DND-41 (cell line): ENCODE measurements around the gene NKAIN2.

Source experiments
- ATAC-seq: fragments of 200-7000 bp; cut with Tn5 transposase; 3 replicates; pipeline ENCODE4 v1.9.1; 2021; ENCODE audit warnings: low read depth; ENCODE audit not compliant: insufficient read depth
- DNase-seq: peaks from one replicate; pipeline ENCODE4 v3.0.0-alpha.2; 2020
- H2AFZ ChIP-seq: 2 replicates; pipeline ENCODE4 v1.6.0; 2012; ENCODE audit warnings: low read depth, low read length
- H3K27ac ChIP-seq: 2 replicates; pipeline ENCODE4 v1.5.1; 2012; ENCODE audit warnings: low read length, inconsistent platforms
- H3K27me3 ChIP-seq: fragments of 200-600 bp; sonication (generic); 2 replicates; pipeline ENCODE4 v1.6.0; 2012; ENCODE audit warnings: low read length, mild to moderate bottlenecking, inconsistent platforms; ENCODE audit not compliant: insufficient read depth, poor library complexity
- H3K36me3 ChIP-seq: 2 replicates; pipeline ENCODE4 v1.5.1; 2012; ENCODE audit warnings: low read length, inconsistent platforms; ENCODE audit not compliant: insufficient read depth
- H3K4me1 ChIP-seq: 2 replicates; pipeline ENCODE4 v1.5.1; 2012; ENCODE audit warnings: mild to moderate bottlenecking, low read length; ENCODE audit not compliant: insufficient read depth
- H3K4me2 ChIP-seq: 2 replicates; pipeline ENCODE4 v1.6.0; 2012; ENCODE audit warnings: mild to moderate bottlenecking, moderate library complexity, low read length, inconsistent platforms; ENCODE audit not compliant: insufficient read depth
- H3K4me3 ChIP-seq, 2 experiments: fragments of 200-600 bp in 1 of 2; shearing (Covaris generic) in 1 of 2; 2 replicates each; pipeline ENCODE4 v1.5.1; 2012 to 2016; ENCODE audit warnings: inconsistent platforms in 2 of 2, low read length in 2 of 2, mild to moderate bottlenecking in 2 of 2, low read depth in 1 of 2, moderate library complexity in 1 of 2
- H3K79me2 ChIP-seq: 2 replicates; pipeline ENCODE4 v1.6.0; 2012; ENCODE audit warnings: low read length, inconsistent platforms; ENCODE audit not compliant: insufficient read depth
- H3K9ac ChIP-seq: 2 replicates; pipeline ENCODE4 v1.6.0; 2012; ENCODE audit warnings: low read depth, mild to moderate bottlenecking, inconsistent platforms, low read length, moderate library complexity
- H3K9me3 ChIP-seq: 2 replicates; pipeline ENCODE4 v1.5.1; 2012; ENCODE audit warnings: low read length, moderate library complexity, mild to moderate bottlenecking, inconsistent platforms; ENCODE audit not compliant: insufficient read depth, severe bottlenecking
- H4K20me1 ChIP-seq: 2 replicates; pipeline ENCODE4 v1.6.0; 2012; ENCODE audit warnings: low read length; ENCODE audit not compliant: insufficient read depth
- EZH2 ChIP-seq: IDR thresholded peaks from 3 replicates; pipeline ENCODE4 v1.6.1; 2012; ENCODE audit warnings: borderline replicate concordance, low read depth, mild to moderate bottlenecking, moderate library complexity, low read length, inconsistent platforms; ENCODE audit not compliant: severe bottlenecking
- TF ChIP-seq, protein P1 (sequence below): IDR thresholded peaks from 2 replicates; pipeline ENCODE4 v1.5.1; 2012; ENCODE audit warnings: borderline replicate concordance, low read length, moderate library complexity, mild to moderate bottlenecking; ENCODE audit not compliant: poor library complexity, severe bottlenecking; ENCODE audit errors: extremely low read depth

The NKAIN2 gene

DNA sequence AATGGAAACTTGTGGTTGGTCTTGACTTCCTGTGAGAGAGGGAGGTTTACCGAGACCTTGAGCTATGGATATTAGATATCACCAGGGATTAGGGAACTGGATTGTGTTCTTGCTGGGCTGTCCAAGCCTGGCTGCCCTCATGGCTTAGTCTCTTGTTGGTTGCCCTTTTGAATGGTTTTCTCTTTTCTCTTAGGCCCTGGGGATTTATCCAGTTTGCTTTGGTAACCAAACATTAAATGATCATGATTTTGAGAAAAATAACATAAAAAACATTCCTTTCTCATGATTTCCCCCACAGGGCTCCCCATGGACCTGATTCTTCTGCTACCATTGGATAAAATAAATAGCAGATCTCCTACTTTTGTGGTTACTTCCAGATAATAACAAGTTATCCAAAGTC, 852.2 kb downstream of the NKAIN2 start:
- Histone ChIP-seq H2AFZ (no peak overlapping the region), H3K27me3 (no peaks in the 10 kb centered on the region), H3K36me3 (no peaks in the 10 kb centered on the region), H3K4me1 (no peaks in the 10 kb centered on the region), H3K9ac (no peak overlapping the region), H3K4me2 (no peak overlapping the region), H3K27ac (no peak overlapping the region), H3K79me2 (no peaks in the 10 kb centered on the region), H4K20me1 (no peaks in the 10 kb centered on the region), H3K9me3 (no peaks in the 10 kb centered on the region), H3K4me3 (no peak overlapping the region)
- ATAC-seq (no peak), DNase-seq (no peak)
- TF ChIP-seq, protein P1, sequence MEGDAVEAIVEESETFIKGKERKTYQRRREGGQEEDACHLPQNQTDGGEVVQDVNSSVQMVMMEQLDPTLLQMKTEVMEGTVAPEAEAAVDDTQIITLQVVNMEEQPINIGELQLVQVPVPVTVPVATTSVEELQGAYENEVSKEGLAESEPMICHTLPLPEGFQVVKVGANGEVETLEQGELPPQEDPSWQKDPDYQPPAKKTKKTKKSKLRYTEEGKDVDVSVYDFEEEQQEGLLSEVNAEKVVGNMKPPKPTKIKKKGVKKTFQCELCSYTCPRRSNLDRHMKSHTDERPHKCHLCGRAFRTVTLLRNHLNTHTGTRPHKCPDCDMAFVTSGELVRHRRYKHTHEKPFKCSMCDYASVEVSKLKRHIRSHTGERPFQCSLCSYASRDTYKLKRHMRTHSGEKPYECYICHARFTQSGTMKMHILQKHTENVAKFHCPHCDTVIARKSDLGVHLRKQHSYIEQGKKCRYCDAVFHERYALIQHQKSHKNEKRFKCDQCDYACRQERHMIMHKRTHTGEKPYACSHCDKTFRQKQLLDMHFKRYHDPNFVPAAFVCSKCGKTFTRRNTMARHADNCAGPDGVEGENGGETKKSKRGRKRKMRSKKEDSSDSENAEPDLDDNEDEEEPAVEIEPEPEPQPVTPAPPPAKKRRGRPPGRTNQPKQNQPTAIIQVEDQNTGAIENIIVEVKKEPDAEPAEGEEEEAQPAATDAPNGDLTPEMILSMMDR = no peak
- TF ChIP-seq EZH2 = no peak

DNA sequence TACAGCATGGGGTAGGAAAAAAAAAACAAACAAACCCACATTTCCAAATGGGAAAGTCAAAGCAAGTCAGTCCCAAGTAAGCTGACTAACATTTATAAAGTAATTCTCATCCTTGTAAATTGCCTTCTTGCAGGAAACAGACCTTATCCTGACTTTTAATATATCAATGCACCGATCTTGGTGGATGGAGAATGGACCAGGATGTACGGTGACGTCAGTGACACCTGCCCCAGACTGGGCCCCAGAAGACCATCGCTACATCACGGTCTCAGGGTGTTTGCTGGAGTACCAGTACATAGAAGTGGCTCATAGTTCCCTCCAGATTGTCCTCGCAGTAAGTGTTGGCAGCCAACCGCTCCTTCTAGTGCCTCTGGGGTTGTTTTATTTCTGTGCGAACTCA, 854.4 kb downstream of the NKAIN2 start:
- no peak overlapping the region for H3K4me3 ChIP-seq
- no peaks in the 10 kb centered on the region for H3K36me3 ChIP-seq
- no peak overlapping the region for H3K4me2 ChIP-seq
- DNase-seq (no peak), ATAC-seq (no peak)
- no peaks in the 10 kb centered on the region for H3K9me3 ChIP-seq
- H4K20me1 ChIP-seq = no peaks in the 10 kb centered on the region
- H3K9ac ChIP-seq = no peak overlapping the region
- no peaks in the 10 kb centered on the region for H3K79me2 ChIP-seq
- H3K27me3 ChIP-seq = no peaks in the 10 kb centered on the region
- H2AFZ ChIP-seq = no peak overlapping the region
- no peak overlapping the region for H3K27ac ChIP-seq
- no peaks in the 10 kb centered on the region for H3K4me1 ChIP-seq
- TF ChIP-seq EZH2 = no peak
- TF ChIP-seq, protein P1 = no peak

DNA sequence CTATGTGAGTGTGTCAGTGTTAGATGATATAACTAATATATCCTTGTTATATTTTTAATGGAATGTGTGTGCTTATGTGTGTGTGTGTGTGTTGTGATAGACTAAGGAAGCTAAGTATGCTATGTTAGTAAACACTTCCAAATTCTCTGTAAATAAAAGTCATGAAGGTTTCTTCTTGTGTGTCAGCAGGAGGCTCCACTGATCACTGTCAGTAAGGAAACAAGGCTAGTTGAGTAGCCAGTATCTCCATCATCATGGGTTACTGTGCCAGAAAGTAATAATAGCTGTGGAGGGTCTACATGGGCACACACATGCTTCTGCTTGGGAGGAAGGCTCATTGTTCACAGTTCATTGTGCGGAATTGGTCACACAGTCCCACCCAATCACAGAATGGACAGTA, 855.8 kb downstream of the NKAIN2 start:
- H3K4me3 ChIP-seq = no peak overlapping the region
- H3K4me1 ChIP-seq = no peaks in the 10 kb centered on the region
- no peak overlapping the region for H2AFZ ChIP-seq
- H4K20me1 ChIP-seq = no peaks in the 10 kb centered on the region
- TF ChIP-seq, protein P1 = no peak
- TF ChIP-seq EZH2 = no peak
- H3K27me3 ChIP-seq = no peaks in the 10 kb centered on the region
- ATAC-seq = no peak
- H3K36me3 ChIP-seq = no peaks in the 10 kb centered on the region
- no peak overlapping the region for H3K4me2 ChIP-seq
- H3K9me3 ChIP-seq = no peaks in the 10 kb centered on the region
- no peak overlapping the region for H3K27ac ChIP-seq
- no peaks in the 10 kb centered on the region for H3K79me2 ChIP-seq
- H3K9ac ChIP-seq = no peak overlapping the region
- no peak for DNase-seq

DNA sequence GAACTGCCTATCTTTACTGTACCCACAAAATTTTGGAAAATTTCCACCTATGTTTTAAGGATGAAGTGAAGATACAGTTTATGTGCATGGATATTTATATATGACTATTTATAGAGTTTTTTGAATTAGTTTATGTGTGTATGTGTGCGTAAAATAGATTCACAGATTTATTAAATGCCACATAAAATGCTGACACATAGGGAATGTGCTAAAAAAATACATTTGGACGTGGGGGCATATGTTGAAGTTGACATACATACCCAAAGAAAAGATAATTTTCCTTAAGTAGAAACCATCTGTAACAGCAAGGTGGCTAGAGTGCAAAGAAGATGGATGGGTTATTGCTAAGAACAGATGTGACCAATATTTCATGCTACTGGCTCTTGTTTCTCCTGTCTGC, 856.5 kb downstream of the NKAIN2 start:
- Histone ChIP-seq H3K4me2 (no peak overlapping the region), H4K20me1 (no peaks in the 10 kb centered on the region), H3K36me3 (no peaks in the 10 kb centered on the region), H3K4me3 (no peak overlapping the region), H3K27me3 (no peaks in the 10 kb centered on the region), H3K9ac (no peak overlapping the region), H3K9me3 (no peaks in the 10 kb centered on the region), H3K4me1 (no peaks in the 10 kb centered on the region), H3K79me2 (no peaks in the 10 kb centered on the region), H3K27ac (no peak overlapping the region), H2AFZ (no peak overlapping the region)
- TF ChIP-seq, protein P1 = no peak
- TF ChIP-seq EZH2 = no peak
- no peak for ATAC-seq
- no peak for DNase-seq
